Measurements from ENCODE around the gene APOO. TPM values are rescaled to one million over a fixed set of nuclear protein-coding genes. Genes with fewer than 3 reads are reported as not detected.

The APOO gene
- total and polyA plus RNA-seq, 11 donors, result 41.0 to 113 (median 92.2) TPM

DNA sequence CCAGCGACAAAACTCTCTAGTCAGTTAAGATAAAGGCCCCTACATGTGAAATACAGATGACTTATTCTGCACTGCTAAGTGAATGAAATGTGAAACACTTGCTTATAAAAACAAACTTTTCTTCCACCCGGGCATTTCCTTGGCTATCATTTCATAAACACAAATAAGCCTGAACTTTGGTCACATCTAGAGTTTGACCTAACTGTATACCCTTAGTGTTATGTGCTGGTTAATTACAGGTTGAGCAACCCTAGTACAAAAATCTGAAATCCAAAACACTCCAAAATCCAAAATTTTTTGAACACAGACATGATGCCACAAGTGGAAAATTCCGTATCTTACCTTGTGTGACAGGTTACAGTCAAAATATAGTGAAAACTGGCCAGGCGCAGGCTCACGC, 78.9 kb downstream of the APOO start:
- intact Hi-C loops (cut with DNase I), result no loop called here
- Histone ChIP-seq H3K4me3 (no peak overlapping the region), H3K9me3 (no peaks in the 10 kb centered on the region), H3K27me3 (no peaks in the 10 kb centered on the region), H3K36me3 (no peaks in the 10 kb centered on the region), H3K4me1 (no peaks in the 10 kb centered on the region), H3K27ac (no peak overlapping the region)
- ATAC-seq (no peak), DNase-seq (no peak)
- TF ChIP-seq, protein P1, sequence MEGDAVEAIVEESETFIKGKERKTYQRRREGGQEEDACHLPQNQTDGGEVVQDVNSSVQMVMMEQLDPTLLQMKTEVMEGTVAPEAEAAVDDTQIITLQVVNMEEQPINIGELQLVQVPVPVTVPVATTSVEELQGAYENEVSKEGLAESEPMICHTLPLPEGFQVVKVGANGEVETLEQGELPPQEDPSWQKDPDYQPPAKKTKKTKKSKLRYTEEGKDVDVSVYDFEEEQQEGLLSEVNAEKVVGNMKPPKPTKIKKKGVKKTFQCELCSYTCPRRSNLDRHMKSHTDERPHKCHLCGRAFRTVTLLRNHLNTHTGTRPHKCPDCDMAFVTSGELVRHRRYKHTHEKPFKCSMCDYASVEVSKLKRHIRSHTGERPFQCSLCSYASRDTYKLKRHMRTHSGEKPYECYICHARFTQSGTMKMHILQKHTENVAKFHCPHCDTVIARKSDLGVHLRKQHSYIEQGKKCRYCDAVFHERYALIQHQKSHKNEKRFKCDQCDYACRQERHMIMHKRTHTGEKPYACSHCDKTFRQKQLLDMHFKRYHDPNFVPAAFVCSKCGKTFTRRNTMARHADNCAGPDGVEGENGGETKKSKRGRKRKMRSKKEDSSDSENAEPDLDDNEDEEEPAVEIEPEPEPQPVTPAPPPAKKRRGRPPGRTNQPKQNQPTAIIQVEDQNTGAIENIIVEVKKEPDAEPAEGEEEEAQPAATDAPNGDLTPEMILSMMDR (IDR thresholded peaks at IDR 0.05), result no peak
- no peak for TF ChIP-seq POLR2A (IDR thresholded peaks at IDR 0.05)
- WGBS, 4 donors, result 83 to 95% (median 92%) methylated on average over 5 of the region's 5 CpGs

- DNase-seq (no peak), ATAC-seq (no peak)
- Histone ChIP-seq H3K27ac (no peak overlapping the region), H3K4me1 (no peaks in the 10 kb centered on the region), H3K36me3 (no peaks in the 10 kb centered on the region), H3K27me3 (no peaks in the 10 kb centered on the region), H3K9me3 (no peaks in the 10 kb centered on the region), H3K4me3 (no peak overlapping the region)
- intact Hi-C loops (cut with DNase I), result no loop called here
- no peak for TF ChIP-seq POLR2A (IDR thresholded peaks at IDR 0.05)
- TF ChIP-seq, protein P1 (IDR thresholded peaks at IDR 0.05), result no peak
These were observed 81.1 kb downstream of the APOO start for GRCh38 chrX:23826653-23827052.

DNA sequence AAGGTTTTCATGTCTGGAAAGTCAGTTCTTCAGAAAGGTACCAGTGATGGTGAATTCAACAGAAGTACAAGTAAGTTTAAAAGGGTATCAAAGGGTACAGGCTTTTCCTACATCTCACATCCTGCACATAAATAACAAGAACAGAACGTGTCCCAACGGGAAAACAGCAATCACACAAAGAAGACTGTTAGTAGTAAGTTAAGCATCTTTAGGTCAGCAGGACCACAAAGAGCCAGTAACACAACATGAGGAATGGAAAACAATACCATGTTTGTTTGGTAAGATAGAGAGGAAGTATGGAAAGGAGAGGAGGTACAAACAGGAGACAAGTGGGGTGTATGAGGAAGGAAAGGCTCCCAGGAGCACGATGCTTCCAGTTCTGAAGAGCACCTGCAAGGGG, 81.5 kb downstream of the APOO start:
- DNase-seq (no peak), ATAC-seq (no peak)
- no peak overlapping the region for H3K27ac ChIP-seq
- no peaks in the 10 kb centered on the region for H3K4me1 ChIP-seq
- no peak overlapping the region for H3K4me3 ChIP-seq
- H3K36me3 ChIP-seq, result no peaks in the 10 kb centered on the region
- no peaks in the 10 kb centered on the region for H3K9me3 ChIP-seq
- intact Hi-C loops (cut with DNase I), result no loop called here
- WGBS, 4 donors, result 61 to 77% (median 69%) methylated on average over 3 of the region's 3 CpGs
- H3K27me3 ChIP-seq, result no peaks in the 10 kb centered on the region
- TF ChIP-seq, protein P1 (IDR thresholded peaks at IDR 0.05), result no peak
- no peak for TF ChIP-seq POLR2A (IDR thresholded peaks at IDR 0.05)

- Histone ChIP-seq H3K27me3 (no peaks in the 10 kb centered on the region), H3K9me3 (no peaks in the 10 kb centered on the region), H3K4me1 (no peaks in the 10 kb centered on the region), H3K36me3 (no peaks in the 10 kb centered on the region), H3K27ac (no peak overlapping the region), H3K4me3 (no peak overlapping the region)
- DNase-seq, result no peak
- TF ChIP-seq, protein P1 (IDR thresholded peaks at IDR 0.05), result no peak
- no peak for TF ChIP-seq POLR2A (IDR thresholded peaks at IDR 0.05)
- ATAC-seq, result no peak
- intact Hi-C loops (cut with DNase I), result no loop called here
These were observed 82.1 kb downstream of the APOO start for GRCh38 chrX:23825675-23826074.
